GM21619 (cell line): ENCODE results near the gene TNFRSF14.

Experiments
- ATAC-seq: cut with Tn5 transposase; IDR thresholded peaks from one replicate; pipeline ENCODE4 v1.9.1; 2021; ENCODE audit not compliant: unreplicated experiment

TNFRSF14 gene

DNA sequence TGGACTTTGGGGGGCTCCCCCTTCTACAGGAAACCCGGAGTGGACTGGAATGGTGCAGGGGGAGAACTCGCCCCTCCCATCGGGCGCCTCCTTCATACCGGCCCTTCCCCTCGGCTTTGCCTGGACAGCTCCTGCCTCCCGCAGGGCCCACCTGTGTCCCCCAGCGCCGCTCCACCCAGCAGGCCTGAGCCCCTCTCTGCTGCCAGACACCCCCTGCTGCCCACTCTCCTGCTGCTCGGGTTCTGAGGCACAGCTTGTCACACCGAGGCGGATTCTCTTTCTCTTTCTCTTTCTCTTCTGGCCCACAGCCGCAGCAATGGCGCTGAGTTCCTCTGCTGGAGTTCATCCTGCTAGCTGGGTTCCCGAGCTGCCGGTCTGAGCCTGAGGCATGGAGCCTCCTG lies at the start of gene TNFRSF14:
Gene TNFRSF14 (plus strand): TSS at position 95 of the 401 bp plus-strand sequence. CDS start 294 bp downstream, at position 389.
- peak; percentile 25 for ATAC-seq

DNA sequence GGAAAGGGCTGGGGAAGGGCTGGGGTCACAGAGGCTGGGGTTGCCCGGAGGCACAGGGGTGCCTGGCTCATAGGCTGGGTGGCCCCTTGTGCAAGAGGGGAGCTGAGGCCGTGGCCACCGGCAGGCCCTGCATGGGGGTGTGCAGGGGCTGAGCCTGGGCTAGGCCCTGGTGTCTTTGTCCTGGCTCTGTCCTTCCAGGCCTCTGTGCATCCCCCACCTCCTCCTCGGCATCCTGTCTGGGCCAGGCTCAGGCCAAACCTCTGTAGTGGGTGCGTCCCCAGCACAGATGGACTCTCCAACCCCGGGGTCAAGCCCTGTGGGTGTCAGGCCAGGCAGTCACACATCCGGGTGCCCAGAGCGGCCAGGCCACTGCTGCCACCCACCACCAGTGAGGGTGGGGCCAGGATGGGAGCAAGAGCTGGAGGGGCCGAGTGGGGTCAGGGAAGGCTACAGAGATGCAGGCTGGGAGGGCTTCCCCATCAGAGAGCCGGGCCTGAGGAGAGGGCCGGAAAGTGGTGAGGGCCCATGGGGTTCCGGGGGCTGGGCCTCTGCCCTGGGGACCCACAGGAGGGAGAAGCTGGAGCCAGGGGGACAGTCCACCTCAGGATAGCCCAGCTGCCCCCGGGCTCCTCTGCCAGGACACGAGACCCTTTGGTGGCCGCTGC lies 49.1 kb upstream of the TNFRSF14 start:
- no peak for ATAC-seq

DNA sequence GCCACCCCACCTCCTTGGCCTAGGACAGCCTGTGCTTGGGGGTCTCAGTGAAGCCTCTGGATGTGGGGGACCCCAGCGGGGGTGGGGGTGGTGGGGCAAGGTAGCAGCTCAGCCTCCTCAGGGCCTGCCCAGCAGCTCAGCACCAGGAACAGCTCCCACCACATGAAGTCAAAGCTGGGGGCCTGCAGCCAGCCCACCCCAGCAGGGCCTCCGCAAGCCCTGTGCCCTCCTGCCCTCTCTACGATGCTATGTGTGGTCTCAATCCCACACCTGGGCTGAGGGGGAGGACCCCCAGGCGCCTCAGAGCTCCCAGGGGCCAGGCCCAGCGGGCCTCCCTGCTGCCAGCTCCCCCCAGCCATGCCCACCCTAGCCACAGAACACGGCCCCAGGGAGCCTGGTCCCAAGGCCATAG lies 48.4 kb upstream of the TNFRSF14 start:
- ATAC-seq = no peak

DNA sequence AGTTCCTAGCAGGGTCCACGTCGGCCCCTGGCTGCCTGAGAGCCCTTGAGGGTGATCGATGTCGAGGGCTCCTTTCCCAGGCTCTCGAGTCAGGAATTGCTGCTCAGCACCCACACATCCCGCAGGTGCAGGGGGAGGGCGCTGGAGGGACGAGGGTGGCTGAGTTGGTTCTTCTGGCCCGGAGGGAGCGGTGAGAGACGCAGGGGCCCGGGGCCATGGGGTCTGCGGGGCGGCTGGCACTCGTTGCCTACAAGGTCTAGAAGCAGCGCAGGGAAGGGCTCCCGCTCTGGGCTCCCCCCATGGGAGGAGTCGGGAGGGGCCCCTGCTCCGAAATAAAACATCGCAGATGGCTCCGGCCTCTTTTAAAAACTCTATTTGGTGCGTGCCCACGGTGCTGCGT lies 48.0 kb upstream of the TNFRSF14 start:
- ATAC-seq = no peak

DNA sequence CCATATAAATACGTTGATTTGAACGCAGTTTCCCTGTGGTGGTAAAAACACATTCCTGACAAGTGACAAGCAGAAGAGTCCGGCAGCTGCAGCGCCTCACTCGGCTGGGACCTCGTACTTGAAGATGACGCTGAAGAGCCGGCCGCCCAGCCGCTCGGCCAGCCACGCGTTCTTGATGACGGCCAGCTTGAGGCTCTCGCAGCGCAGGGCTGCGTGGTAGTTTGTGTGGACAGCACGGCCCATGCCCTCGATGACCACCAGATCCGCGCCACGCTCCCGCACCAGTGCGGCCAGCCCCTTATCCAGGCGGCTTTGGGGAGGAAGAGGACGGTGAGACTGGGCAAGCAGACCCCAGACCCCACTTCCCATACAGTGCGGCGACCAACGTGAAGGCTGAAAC lies 47.4 kb upstream of the TNFRSF14 start:
- ATAC-seq = no peak

DNA sequence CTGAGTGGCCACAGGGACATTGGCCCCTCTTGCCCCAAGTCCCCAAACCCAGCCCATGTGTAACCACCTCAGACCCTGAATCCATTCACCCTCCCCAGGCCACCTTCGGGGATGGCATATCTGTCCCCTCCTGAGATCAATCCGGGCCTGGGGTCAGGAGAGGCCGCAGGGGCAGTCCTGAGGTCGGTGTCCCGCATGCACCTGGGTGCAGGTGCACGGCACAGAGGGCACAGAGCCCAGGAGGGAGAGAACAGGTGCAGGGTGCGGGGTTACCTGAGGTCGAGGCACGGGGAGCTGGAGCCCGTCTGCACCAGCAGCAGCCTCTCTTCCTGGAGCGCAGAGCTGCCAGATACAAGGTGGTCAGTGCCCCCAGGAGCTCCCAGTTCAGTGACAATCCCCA lies 46.6 kb upstream of the TNFRSF14 start:
- no peak for ATAC-seq

DNA sequence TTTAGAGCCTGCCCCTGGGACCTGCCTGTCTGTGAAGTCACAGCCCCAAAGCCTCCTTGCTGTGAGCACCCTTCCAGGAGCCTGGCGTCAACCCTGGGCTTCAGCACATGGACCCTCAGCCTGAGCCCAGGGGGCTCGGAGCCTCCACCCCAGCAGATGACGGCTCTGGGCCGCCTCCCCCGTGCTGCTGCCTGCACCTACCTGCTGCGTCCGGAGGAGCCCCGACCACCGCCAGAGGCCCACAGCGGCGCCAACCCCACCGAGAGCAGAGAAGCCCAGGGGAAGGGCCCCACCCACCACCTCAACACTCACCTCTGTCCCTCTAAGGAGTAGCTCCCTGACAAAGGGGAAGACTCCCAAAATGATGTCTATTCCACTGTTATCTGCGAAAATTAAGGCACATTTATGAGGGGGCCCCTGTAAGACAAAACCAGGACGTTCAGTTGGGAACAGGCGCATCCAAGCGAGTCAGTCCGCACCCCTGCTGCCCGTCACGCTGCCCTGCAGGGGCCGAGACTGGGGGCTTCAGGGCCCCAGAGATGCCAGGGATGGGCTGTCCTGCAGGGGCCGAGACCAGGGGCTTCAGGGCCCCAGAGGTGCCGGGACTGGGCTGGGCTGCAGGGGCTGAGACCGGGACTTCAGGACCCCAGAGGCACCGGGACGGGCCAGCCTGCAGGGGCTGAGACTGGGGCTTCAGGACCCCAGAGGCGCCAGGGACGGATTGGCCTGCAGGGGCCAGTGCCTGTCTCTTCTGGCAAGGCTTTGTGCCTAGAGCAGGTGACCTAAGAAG lies 45.6 kb upstream of the TNFRSF14 start:
- ATAC-seq = no peak

DNA sequence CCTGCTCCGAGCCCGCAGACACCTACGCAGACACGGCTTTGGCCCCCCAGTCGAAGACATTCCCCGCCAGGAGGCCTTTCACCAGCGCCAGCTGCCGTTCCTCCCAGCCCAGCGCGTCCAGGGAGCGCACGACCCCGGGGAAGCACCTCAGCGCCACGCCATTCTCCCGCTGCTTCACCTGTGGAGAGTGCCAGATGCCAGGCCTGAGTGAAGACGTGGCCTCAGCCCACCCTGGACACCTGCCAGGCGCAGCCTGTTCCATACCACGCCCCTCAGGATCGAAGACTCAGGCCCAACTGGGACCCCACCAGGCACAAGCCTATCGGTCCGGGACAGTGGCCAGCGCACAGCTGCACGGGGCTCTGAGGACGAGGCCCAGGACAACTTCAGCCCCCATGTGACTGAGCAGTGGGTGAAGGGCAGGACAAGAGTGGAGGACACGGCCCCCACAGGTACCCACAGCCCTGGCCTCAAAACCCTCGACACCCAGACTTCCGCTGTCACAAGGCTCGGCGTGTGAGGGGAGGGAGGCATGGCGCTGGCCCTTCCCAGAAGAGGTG lies 43.2 kb upstream of the TNFRSF14 start:
- ATAC-seq = no peak

DNA sequence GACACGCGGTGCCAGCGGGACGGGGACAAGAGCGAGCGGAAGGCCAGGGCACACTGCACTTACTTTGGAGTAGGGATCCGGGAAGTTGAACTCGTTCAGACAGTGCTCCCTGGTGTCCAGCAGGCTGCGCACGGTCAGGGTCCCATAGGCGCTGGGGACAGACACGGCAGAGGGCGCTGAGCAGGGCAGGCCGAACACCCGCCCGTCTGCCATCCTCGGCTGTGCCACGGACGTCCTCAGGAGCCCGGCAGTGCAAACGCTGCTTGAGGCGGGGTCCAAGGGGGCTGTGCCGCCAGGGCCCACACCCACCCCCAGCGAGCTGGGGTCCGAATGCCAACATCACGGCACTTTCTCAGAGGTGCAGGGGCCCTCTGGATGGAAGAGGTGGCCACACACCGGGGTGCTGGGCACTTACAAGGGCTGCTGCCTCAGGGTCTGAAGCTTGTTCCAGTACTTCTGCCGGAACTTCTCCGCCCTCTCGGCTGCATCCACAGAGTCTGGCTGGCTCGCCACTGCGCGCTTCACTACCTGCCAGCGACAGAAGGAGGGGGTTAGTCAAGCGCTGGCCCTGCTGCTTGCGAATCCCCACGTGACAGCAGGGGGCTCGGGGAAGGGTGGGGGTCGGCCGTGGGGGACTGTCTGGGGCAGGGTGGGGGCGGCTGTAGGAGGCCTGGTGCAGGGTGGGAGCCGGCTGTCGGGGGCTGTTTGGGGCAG lies 42.1 kb upstream of the TNFRSF14 start:
- no peak for ATAC-seq

DNA sequence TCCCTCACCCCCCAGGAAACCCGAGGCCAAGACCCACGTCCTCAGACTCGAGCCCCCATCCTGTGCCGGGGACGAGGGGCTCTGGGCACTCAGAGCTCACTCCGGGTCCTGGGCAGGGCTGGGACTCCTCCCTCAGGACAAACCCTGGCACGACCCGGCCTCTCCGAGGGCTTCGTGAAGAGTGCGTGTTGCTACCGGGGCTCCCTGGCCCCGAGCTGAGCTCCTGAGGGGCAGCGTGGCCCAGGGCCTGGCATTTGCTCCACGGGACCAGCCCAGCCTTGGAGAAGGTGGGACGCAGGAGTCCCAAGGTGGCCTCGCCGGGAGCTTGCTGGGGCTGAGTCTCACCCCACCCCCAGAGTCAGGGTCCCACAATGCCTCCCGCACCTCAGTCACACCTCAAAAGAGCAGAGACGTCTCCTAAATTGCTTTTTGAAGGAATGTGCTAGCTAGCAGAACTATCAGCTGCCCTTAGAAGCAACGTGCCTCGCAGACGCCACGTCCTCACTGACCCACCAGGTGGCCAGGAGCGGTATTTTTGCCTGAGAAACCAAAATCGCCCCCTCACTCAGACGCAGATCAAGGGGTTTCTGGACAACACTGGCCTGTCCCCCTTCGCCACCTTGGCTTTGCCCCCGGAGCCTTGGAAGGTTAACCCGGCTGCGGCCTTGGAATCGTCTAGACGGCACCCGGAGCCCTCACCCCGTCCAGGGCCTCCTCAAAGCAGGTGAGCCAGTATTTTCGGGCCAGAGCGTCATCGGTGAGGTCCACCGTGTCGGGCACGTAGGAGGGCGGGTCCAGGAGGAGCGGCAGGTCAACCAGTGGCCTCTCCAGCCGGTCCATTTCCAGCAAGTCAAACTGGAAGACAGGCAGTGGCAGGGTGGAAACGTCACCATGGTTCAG lies 41.1 kb upstream of the TNFRSF14 start:
- ATAC-seq = no peak

DNA sequence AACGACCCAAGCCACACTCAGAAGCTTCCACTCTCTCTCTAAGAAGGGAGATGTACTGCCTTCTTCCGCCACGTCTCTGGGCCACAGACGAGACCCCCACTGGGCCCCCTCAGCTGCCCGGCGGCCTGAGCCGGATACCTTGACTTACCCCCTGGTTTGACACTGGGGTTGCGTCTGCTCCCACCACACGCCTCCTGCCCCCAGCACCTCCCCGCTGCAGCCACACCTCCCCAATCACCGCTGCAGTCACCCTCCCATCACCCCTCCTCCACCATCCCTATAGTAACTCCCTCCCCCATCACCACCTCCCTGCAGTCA lies 40.4 kb upstream of the TNFRSF14 start:
- ATAC-seq = no peak

DNA sequence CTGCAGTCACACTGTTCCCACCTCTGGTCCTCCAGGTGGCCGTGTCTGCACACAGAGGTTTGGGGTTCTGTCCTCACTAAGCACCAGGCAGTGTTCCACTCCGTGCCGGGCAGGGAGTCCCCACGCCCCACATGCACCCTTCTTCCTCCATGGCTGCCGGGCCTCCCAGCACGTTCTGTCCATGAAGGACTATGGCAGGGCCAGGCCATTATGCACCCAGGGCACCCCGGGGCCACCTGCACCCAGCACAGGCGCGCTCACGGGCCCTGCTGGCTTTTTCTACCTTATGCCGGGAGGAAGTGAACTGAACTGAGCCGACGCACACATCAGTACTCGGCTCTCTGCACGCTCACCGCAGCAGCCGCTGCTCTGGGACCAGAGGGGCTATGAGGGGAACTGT lies 40.0 kb upstream of the TNFRSF14 start:
- ATAC-seq = no peak

DNA sequence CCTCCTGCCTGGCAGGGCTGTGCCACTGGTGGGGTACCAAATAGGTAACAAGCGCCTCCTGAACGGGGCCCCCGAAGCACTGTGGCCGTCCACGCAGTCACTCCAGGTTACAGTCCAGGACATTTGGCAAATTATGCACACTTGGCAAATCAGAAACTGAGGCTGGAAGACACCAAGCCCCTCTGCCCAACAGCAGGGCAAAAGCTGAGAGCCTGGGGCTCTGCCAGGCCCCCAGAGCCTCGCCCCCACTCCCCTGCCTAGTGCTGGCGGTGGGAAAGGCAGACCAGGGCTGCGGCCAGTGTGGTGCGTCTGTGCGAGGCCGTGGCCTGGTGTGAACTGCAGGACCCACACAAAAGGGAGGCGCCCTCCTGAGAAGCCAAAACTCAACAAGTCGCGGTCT lies 39.2 kb upstream of the TNFRSF14 start:
- no peak for ATAC-seq

DNA sequence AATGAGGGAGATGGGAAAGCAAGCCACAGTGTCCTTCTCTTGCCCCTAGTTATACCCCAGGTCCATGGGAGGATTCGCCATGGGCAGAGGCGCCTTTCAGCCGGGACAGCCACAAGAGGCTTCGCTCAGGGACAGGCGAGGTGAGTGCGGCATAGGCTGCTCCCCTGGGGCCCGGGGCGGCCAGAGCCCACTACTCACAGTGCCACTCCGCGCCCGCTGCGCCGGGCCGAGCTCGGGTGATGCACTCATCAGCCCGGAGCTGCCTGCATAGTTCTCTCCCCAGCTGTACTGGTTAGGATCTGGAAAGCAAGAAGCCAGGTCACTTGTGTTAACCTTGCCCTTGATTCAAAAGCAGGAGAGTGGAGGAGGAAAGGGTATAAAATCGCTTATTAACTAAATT lies 38.2 kb upstream of the TNFRSF14 start:
- ATAC-seq = no peak

DNA sequence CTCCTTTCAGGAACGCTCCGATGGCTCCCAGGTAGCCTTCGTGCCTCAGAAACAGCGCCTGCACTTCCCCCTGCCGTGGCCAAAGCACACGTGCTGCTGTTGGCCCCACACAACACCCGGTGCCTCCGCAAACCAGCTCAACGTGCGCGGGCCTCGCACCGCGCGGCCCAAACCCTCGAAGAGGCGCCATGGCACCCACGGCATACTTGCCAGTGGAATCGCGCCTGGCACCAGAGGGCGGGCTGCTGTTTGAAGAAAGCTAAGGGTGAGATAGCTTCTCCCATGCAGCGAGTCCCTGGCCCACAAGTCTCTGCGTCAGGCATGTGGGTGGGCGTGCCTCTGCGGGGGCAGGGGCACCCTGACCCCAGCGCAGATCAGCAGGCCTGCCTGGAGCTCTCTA lies 37.6 kb upstream of the TNFRSF14 start:
- no peak for ATAC-seq

DNA sequence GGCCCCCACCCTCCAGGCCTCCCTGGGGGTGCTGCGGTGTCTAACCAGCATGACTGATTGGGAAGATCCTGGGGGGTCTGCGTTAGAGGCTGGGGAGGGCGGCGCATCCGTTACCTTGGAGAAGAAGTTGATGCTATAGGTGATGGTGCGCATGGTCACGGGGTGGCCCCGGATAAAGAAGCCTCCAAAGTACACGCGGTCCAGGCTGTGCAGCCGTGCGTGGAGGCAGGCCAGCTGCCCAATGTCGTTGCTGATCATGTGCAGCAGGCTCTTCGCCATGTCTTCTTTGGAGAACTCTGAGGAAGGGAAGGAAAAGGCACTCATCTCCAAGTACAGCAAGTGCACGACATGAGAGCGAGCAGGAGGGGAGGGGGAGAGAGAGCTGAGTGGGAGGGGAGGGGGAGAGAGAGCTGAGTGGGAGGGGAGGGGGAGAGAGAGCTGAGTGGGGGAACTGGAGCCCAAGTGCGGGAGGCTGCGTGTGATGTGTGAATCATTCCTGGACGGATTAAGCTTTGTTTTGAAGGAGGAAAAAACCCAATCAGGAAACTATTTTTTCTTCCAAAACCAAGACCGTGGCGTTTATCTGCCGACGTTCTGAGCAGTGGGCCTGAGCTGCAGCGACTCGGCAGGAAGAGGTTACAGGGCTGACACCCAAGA lies 37.0 kb upstream of the TNFRSF14 start:
- no peak for ATAC-seq

DNA sequence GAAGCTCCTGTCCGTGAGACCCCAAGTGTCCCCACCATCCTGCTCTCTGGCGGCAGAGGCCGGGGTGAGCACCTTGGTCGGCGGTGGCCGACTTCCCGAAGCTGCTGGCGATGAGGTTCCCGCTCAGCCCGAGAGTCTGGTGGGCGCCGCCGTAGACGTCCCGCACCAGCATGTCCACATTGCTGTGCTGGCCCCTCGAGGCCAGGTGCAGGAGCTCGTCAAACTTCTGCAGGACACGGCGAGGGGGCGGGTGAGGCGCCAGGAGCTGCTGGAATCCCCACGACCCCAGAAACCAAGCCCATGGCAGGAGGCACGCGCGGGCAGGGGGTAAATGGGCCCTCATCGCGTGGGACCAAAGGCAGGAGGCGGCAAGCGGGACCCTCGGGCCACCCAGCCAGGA lies 36.4 kb upstream of the TNFRSF14 start:
- ATAC-seq = no peak

DNA sequence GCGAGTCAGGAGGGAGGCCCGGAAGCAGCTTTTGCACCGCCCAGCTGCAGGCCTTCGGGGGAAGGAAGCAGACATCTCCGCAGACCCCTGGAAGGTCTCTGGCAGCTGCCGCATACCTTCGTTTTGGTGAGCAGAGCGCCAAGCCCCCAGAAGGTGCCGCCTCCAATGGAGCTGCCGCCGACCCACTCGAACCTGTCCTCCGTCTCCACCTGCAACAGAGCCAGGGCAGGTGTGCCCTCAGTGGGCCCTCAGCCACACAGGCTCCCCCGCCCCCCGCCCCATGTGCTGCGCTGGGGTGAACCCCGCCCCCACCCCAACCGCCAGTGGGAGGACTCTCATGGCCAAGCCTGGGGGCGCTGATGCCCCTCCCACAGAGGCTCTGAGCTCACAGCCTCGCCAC lies 36.0 kb upstream of the TNFRSF14 start:
- no peak for ATAC-seq

DNA sequence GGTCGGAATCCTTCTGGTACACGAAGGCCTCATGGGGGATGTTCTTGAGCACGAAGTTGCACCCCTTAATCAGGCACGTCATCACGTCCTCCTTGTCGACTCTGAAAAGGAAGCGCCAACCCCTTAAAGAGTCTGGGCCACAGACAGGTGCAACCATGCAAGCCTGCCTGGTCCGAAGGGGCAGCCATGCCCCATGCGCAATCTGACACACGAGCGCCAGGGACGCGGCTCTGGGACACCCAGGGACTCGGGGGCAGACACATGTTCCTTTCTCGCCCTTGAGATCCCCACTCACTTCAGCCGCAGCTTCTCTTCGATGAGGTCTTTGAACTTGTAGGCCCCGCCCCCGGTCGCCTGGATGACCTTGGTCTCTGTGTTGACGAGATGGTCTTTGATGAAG lies 35.4 kb upstream of the TNFRSF14 start:
- no peak for ATAC-seq

DNA sequence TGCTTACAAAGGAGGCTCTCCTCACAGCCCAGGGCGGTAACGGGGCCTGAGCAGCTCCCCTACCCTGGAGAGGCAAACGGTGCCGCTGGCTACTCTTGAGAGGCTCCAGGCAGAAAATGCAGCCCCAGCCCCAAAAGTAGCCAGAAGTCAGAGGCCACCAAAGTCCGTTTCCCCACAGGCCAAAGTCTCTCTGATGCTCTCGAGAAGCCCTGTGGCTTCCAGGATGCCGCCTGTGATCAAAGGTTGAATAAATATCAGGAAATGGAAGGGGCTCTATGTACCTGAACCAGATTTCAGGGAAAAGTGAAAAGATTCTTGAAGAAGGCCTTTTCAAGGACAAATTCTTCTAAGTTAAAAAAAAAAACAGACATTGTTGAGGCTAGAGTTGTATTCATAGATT lies 33.9 kb upstream of the TNFRSF14 start:
- ATAC-seq = no peak
